GM23248 (cell line): Measurements from ENCODE around the gene FARS2.

Experiments used
- EZH2 ChIP-seq: fragments of 200-600 bp; sonication (generic); IDR thresholded peaks from 2 replicates; pipeline ENCODE4 v1.6.1; 2018; ENCODE audit warnings: antibody characterized with exemption, mild to moderate bottlenecking; ENCODE audit not compliant: insufficient read depth, poor library complexity, severe bottlenecking
- EZH2phosphoT487 ChIP-seq: fragments of 200-600 bp; sonication (generic); IDR thresholded peaks from 2 replicates; pipeline ENCODE4 v1.6.1; 2018; ENCODE audit warnings: antibody characterized with exemption, moderate library complexity, mild to moderate bottlenecking, low read depth; ENCODE audit not compliant: insufficient read depth

DNA sequence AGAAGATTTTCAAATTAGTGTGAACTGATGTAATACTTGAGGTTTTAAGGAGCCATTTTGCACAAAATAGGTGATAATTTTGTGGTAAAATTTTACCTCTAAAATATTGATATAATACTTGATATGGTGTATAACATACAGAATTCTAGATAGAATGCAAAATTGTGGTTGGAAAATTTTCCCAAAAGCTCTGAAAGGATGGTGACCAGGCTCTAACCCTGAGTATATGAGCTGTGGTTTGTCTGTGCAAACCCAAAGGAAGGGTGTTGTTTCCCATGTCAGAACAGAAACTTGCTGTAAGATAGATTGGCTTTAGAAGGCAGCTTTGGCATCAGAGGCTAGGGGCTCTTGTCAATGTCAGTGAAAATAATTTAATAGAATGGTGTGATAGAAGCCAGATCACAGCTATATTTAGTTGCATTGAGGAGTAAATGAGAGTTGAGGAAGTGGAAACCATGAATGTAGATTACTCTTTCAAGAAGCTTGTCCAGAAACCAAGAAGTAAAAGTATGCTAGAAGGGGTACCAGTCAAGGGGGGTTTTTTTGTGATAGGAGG is 257.7 kb downstream of the FARS2 start:
- no peak for TF ChIP-seq EZH2
- no peak for TF ChIP-seq EZH2phosphoT487
